ENCODE data around the gene MOSPD2. TPM values are rescaled to one million over a fixed set of nuclear protein-coding genes. Genes with fewer than 3 reads are reported as not detected.

Gene MOSPD2
- total and polyA plus RNA-seq, 10 of the 15 experiments (the other 5 are each of a cell fraction or from before 2014, with no cell fraction given) = 4.9 to 14.7 (median 7.4) TPM

GRCh38 chrX:14875624-14876023, 2.4 kb downstream of the MOSPD2 start:
- Histone ChIP-seq H3K36me3 (ENCODE audit: control insufficient read depth in 2 of 2, insufficient read depth in 2 of 2, low read length in 1 of 2) (no peaks in the 10 kb centered on the region), H3K9ac (ENCODE audit: control insufficient read depth, insufficient read depth, low read length) (no peak overlapping the region), H3K9me3 (replicated peaks; ENCODE audit: control insufficient read depth, insufficient read depth, low read length) (no peaks in the 10 kb centered on the region), H4K20me1 (ENCODE audit: control insufficient read depth, insufficient read depth) (no peaks in the 10 kb centered on the region), H3K27me3 (replicated peaks in 1 of 2; ENCODE audit: control insufficient read depth in 2 of 2, insufficient read depth in 2 of 2, low read length in 1 of 2) (no peaks in the 10 kb centered on the region), H3K4me2 (ENCODE audit: control insufficient read depth, insufficient read depth) (no peak overlapping the region), H2AFZ (ENCODE audit: control insufficient read depth, low read depth, low read length) (no peak overlapping the region), H3K79me2 (ENCODE audit: control insufficient read depth, insufficient read depth, low read length) (peaks cover 16% of the 10 kb centered on the region), H3K4me1 (ENCODE audit: control insufficient read depth, insufficient read depth, low read length) (no peaks in the 10 kb centered on the region), H3K27ac (ENCODE audit: control insufficient read depth, insufficient read depth) (no peak overlapping the region), H3K4me3 (no peak overlapping the region)
- TF ChIP-seq E2F8 (IDR thresholded peaks at IDR 0.05; ENCODE audit: low read depth, partially characterized antibody) (no peak), RELB (IDR thresholded peaks at IDR 0.05; ENCODE audit: low read depth) (no peak), FOS (IDR thresholded peaks at IDR 0.05; ENCODE audit: borderline replicate concordance, extremely low read depth, insufficient read length) (no peak), YY1 (IDR thresholded peaks at IDR 0.05; ENCODE audit: low read depth, low read length) (no peak), TCF12 (IDR thresholded peaks at IDR 0.05; ENCODE audit: low read depth, low read length) (no peak), CHD4 (IDR thresholded peaks at IDR 0.05) (no peak), CEBPB (IDR thresholded peaks at IDR 0.05; ENCODE audit: borderline replicate concordance in 1 of 2, low read depth in 2 of 2, low read length in 2 of 2) (no peak), ATF7 (IDR thresholded peaks at IDR 0.05; ENCODE audit: low read depth) (no peak), NRF1 (conservative IDR thresholded peaks at IDR 0.05; ENCODE audit: low read depth, low read length) (no peak), MXI1 (IDR thresholded peaks at IDR 0.05; ENCODE audit: low read depth, low read length) (no peak), ZBTB33 (IDR thresholded peaks at IDR 0.05) (no peak), NFYB (IDR thresholded peaks at IDR 0.05; ENCODE audit: insufficient read depth, low read depth, low read length) (no peak), ZZZ3 (IDR thresholded peaks at IDR 0.05; ENCODE audit: control insufficient read depth, insufficient read length, low read depth) (no peak), IKZF2 (IDR thresholded peaks at IDR 0.05) (no peak)
- DNase-seq (ENCODE audit: low read depth, low spot score) = no peak
- intact Hi-C loops (cut with micrococcal nuclease; ENCODE audit: unreplicated experiment) = loop anchor here (10.0 kb wide), 1 partner anchor 269 kb away; no protein-coding TSS in a partner anchor
- CTCF ChIA-PET = no interaction called here
- no TSS peak for BruUV-seq (replicated peaks)
- POLR2A ChIA-PET = no interaction called here
- no peak for FAIRE-seq
- in situ Hi-C loops (cut with MboI) = loop anchor here (25.0 kb wide), 1 partner anchor 1988 kb away; no protein-coding TSS in a partner anchor
- RAD21 ChIA-PET (ENCODE audit: unreplicated experiment) = no interaction called here
- no peak for ATAC-seq
- SMC1A ChIA-PET (ENCODE audit: uncharacterized antibody, unreplicated experiment) = no interaction called here
- WGBS (ENCODE audit: insufficient coverage, insufficient replicate concordance, low lambda C conversion rate, missing lambda C conversion rate) = 77% methylated on average over 7 of the region's 7 CpGs
